GM18861 (cell line): ENCODE data around the gene MEOX1.
A peak's percentile ranks its signal among the peaks of the same experiment; 100 is the strongest.
"Not testable (repeated sequence)": the region's sequence is repeated elsewhere in the genome, so short reads cannot be mapped to it uniquely, and the experiment has no call there.

Experiments used
- ATAC-seq: cut with Tn5 transposase; IDR thresholded peaks from one replicate; pipeline ENCODE4 v1.9.1; 2021; ENCODE audit not compliant: unreplicated experiment

MEOX1 gene

GRCh38 chr17:43619705-43620104 lies 42.0 kb downstream of the MEOX1 start:
- no peak for ATAC-seq

- no peak for ATAC-seq
These were observed 43.4 kb downstream of the MEOX1 start for GRCh38 chr17:43618276-43618675.

GRCh38 chr17:43616852-43617251 lies 44.9 kb downstream of the MEOX1 start:
- ATAC-seq = no peak

GRCh38 chr17:43616421-43616820 lies 45.3 kb downstream of the MEOX1 start:
- ATAC-seq = no peak

GRCh38 chr17:43616029-43616351 lies 45.7 kb downstream of the MEOX1 start:
- ATAC-seq = no peak

- no peak for ATAC-seq
These were observed 46.2 kb downstream of the MEOX1 start for GRCh38 chr17:43615330-43616028.

GRCh38 chr17:43614561-43614960 lies 47.2 kb downstream of the MEOX1 start:
- no peak for ATAC-seq

- ATAC-seq = no peak
These were observed 47.8 kb downstream of the MEOX1 start for GRCh38 chr17:43613917-43614316.

- no peak for ATAC-seq
These were observed 49.2 kb downstream of the MEOX1 start for GRCh38 chr17:43612515-43612914.

GRCh38 chr17:43611230-43611969 lies 50.3 kb downstream of the MEOX1 start:
- ATAC-seq = no peak

- ATAC-seq = no peak
These were observed 51.9 kb downstream of the MEOX1 start for GRCh38 chr17:43609613-43610385.

- ATAC-seq = peak; percentile 49
These were observed 53.4 kb downstream of the MEOX1 start for GRCh38 chr17:43608313-43608712.

- ATAC-seq = no peak
These were observed 57.2 kb downstream of the MEOX1 start for GRCh38 chr17:43604549-43604948.

- no peak for ATAC-seq
These were observed 58.4 kb downstream of the MEOX1 start for GRCh38 chr17:43603321-43603720.

GRCh38 chr17:43602556-43602955 lies 59.2 kb downstream of the MEOX1 start:
- ATAC-seq = not testable (repeated sequence)

GRCh38 chr17:43601280-43602039 lies 60.3 kb downstream of the MEOX1 start:
- no peak for ATAC-seq

GRCh38 chr17:43599835-43600234 lies 61.9 kb downstream of the MEOX1 start:
- ATAC-seq = no peak

- no peak for ATAC-seq
These were observed 62.7 kb downstream of the MEOX1 start for GRCh38 chr17:43599046-43599395.

- ATAC-seq = no peak
These were observed 63.2 kb downstream of the MEOX1 start for GRCh38 chr17:43598357-43599045.

- ATAC-seq = no peak
These were observed 63.9 kb downstream of the MEOX1 start for GRCh38 chr17:43597624-43598356.
